HEK293T (cell line): ENCODE measurements around the gene STX4.

ENCODE experiments used
- CTBP1 ChIP-seq: fragments of 450-650 bp; IDR thresholded peaks from 2 replicates; pipeline ENCODE4 v1.6.1; 2016; ENCODE audit warnings: borderline replicate concordance
- FOXA1 ChIP-seq: fragments of 450-650 bp; IDR thresholded peaks from 2 replicates; pipeline ENCODE4 v1.6.1; 2016; ENCODE audit warnings: mild to moderate bottlenecking
- FOXM1 ChIP-seq: fragments of 450-650 bp; IDR thresholded peaks from 2 replicates; pipeline ENCODE4 v1.6.1; 2017; ENCODE audit warnings: mild to moderate bottlenecking, borderline replicate concordance
- LEF1 ChIP-seq: fragments of 450-650 bp; IDR thresholded peaks from 2 replicates; pipeline ENCODE4 v1.6.1; 2017; ENCODE audit warnings: mild to moderate bottlenecking, borderline replicate concordance
- NFRKB ChIP-seq: fragments of 450-650 bp; IDR thresholded peaks from 2 replicates; pipeline ENCODE4 v1.6.1; 2016; ENCODE audit warnings: mild to moderate bottlenecking, moderate library complexity
- PKNOX1 ChIP-seq: fragments of 450-650 bp; IDR thresholded peaks from 2 replicates; pipeline ENCODE4 v1.6.1; 2016
- SP1 ChIP-seq: fragments of 450-650 bp; IDR thresholded peaks from 2 replicates; pipeline ENCODE4 v1.6.1; 2017
- SUZ12 ChIP-seq: fragments of 450-650 bp; IDR thresholded peaks from 2 replicates; pipeline ENCODE4 v1.6.1; 2016; ENCODE audit warnings: mild to moderate bottlenecking
- TARDBP ChIP-seq: fragments of 450-650 bp; IDR thresholded peaks from 2 replicates; pipeline ENCODE4 v1.6.1; 2016

GRCh38 chr16:31073970-31074813, 40.8 kb downstream of the STX4 start, which contains the start of the genes ZNF646 and ZNF668:
- TF ChIP-seq LEF1 (no peak), CTBP1 (peak; percentile 16; the same call in 1 of the 2 replicates), SP1 (no peak), FOXM1 (no peak), FOXA1 (no peak), SUZ12 (no peak), NFRKB (no peak), PKNOX1 (peak; percentile 83), TARDBP (no peak)
